ENCODE measurements around the gene INPP5B. TPM values are rescaled to one million over a fixed set of nuclear protein-coding genes. Genes with fewer than 3 reads are reported as not detected.

The INPP5B gene
- total and polyA plus RNA-seq, 2 of the 13 experiments (the other 11 are each of a cell fraction or from before 2014, with no cell fraction given) = 9.0 to 9.8 TPM

DNA sequence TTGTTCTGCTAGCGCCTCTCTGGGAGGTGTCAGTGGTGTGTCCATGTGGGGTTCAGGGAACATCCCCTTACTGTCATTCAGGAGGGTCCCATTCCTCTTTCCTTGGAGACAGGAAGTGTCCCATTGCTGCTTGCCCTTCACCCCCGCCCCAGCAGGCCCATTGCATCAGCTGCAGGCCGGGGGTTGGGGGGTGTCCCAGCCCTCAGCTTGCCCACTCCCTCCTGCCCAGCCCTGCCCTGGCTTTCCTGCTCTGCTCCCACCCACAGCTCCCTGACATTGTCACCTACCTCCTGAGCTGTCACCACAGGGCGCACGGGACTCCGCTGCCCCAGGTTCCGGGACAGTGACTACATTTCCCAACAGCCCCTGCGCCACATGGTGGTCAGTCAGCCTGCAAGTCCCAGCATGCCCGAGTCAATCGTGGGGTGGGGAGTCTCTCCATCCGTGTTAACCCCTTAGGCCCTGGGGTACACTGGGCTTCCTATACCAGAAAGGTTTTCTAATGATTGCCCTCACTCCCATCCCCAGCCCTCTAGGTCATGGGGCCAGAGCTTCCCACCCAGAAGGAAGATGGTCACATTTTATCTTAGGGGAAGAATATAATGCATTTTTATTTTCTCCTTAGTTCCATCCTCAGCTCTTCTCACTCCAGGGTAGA is at the start of gene INPP5B (continued):
- peak; percentile 80 for TF ChIP-seq MYC (CRISPR knock-in tag; IDR thresholded peaks at IDR 0.05; ENCODE audit: borderline replicate concordance)
- peak; percentile 90 for TF ChIP-seq CEBPG (CRISPR knock-in tag; IDR thresholded peaks at IDR 0.05)
- TF ChIP-seq IRF1 (CRISPR knock-in tag; IDR thresholded peaks at IDR 0.05; ENCODE audit: low read depth) = no peak
- TF ChIP-seq ZNF20 (CRISPR knock-in tag; IDR thresholded peaks at IDR 0.05) = no peak
- peak; percentile 81; the same call in 1 of the 2 replicates for TF ChIP-seq ZNF567 (CRISPR knock-in tag; IDR thresholded peaks at IDR 0.05; ENCODE audit: borderline replicate concordance)
- TF ChIP-seq ZNF839 (CRISPR knock-in tag; IDR thresholded peaks at IDR 0.05; ENCODE audit: borderline replicate concordance) = 0 out of 2 replicates have a peak, but pooled peaks have one; percentile 74
- TF ChIP-seq, protein P1, sequence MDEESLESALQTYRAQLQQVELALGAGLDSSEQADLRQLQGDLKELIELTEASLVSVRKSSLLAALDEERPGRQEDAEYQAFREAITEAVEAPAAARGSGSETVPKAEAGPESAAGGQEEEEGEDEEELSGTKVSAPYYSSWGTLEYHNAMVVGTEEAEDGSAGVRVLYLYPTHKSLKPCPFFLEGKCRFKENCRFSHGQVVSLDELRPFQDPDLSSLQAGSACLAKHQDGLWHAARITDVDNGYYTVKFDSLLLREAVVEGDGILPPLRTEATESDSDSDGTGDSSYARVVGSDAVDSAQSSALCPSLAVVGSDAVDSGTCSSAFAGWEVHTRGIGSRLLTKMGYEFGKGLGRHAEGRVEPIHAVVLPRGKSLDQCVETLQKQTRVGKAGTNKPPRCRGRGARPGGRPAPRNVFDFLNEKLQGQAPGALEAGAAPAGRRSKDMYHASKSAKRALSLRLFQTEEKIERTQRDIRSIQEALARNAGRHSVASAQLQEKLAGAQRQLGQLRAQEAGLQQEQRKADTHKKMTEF (CRISPR knock-in tag; IDR thresholded peaks at IDR 0.05) = peak; percentile 42; the same call in 1 of the 2 replicates
- TF ChIP-seq ZNF12 (CRISPR knock-in tag; IDR thresholded peaks at IDR 0.05) = 0 out of 2 replicates have a peak, but pooled peaks have one; percentile 15
- TF ChIP-seq FOSL2 (CRISPR knock-in tag; IDR thresholded peaks at IDR 0.05) = peak; percentile 64
- TF ChIP-seq, protein P2, sequence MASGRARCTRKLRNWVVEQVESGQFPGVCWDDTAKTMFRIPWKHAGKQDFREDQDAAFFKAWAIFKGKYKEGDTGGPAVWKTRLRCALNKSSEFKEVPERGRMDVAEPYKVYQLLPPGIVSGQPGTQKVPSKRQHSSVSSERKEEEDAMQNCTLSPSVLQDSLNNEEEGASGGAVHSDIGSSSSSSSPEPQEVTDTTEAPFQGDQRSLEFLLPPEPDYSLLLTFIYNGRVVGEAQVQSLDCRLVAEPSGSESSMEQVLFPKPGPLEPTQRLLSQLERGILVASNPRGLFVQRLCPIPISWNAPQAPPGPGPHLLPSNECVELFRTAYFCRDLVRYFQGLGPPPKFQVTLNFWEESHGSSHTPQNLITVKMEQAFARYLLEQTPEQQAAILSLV (CRISPR knock-in tag; IDR thresholded peaks at IDR 0.05; ENCODE audit: borderline replicate concordance) = no peak
- TF ChIP-seq YEATS2 (CRISPR knock-in tag; IDR thresholded peaks at IDR 0.05; ENCODE audit: borderline replicate concordance) = peak; percentile 36; the same call in 1 of the 2 replicates
- peak; percentile 65; the same call in 1 of the 2 replicates for TF ChIP-seq SNAI1 (CRISPR knock-in tag; IDR thresholded peaks at IDR 0.05; ENCODE audit: borderline replicate concordance)
- TF ChIP-seq ZNF263 (CRISPR knock-in tag; IDR thresholded peaks at IDR 0.05) = peak; percentile 6; the same call in 1 of the 2 replicates
- TF ChIP-seq MXD4 (CRISPR knock-in tag; IDR thresholded peaks at IDR 0.05) = peak; percentile 67; the same call in 1 of the 2 replicates
- no peak for TF ChIP-seq ZBTB43 (CRISPR knock-in tag; conservative IDR thresholded peaks at IDR 0.05)
- no peak for TF ChIP-seq LCORL (IDR thresholded peaks at IDR 0.05)
- peak; percentile 67; the same call in 1 of the 2 replicates for TF ChIP-seq LCORL (CRISPR knock-in tag; IDR thresholded peaks at IDR 0.05)
- peak; percentile 67 for TF ChIP-seq PHF8 (CRISPR knock-in tag; IDR thresholded peaks at IDR 0.05)
- no peak for TF ChIP-seq ZSCAN22 (CRISPR knock-in tag; IDR thresholded peaks at IDR 0.05)
- peak; percentile 23; the same call in 1 of the 2 replicates for TF ChIP-seq ZNF230 (CRISPR knock-in tag; IDR thresholded peaks at IDR 0.05)
- TF ChIP-seq ZMYM3 (CRISPR knock-in tag; IDR thresholded peaks at IDR 0.05) = peak; percentile 76
- TF ChIP-seq SIX4 (CRISPR knock-in tag; IDR thresholded peaks at IDR 0.05) = peak; percentile 44; the same call in 1 of the 2 replicates
- TF ChIP-seq ZNF501 (CRISPR knock-in tag; IDR thresholded peaks at IDR 0.05) = 0 out of 2 replicates have a peak, but pooled peaks have one; percentile 19
- peak; percentile 87 for TF ChIP-seq ZNF574 (CRISPR knock-in tag; IDR thresholded peaks at IDR 0.05)
